Muscle layer of colon (tissue), 2 donors: ENCODE data around the gene WNT2.

Experiments
- H3K27ac ChIP-seq: one replicate; pipeline ENCODE4 v1.7.0; 2013; ENCODE audit warnings: low read depth, mild to moderate bottlenecking, low read length, moderate library complexity
- H3K27me3 ChIP-seq, 2 donors: one replicate each; pipeline ENCODE4 v1.7.0; 2013; ENCODE audit warnings: low read length in 2 of 2, mild to moderate bottlenecking in 2 of 2; ENCODE audit not compliant: insufficient read depth in 2 of 2, control insufficient read depth in 1 of 2
- H3K36me3 ChIP-seq: one replicate; pipeline ENCODE4 v1.7.0; 2013; ENCODE audit warnings: mild to moderate bottlenecking, low read length; ENCODE audit not compliant: insufficient read depth
- H3K4me1 ChIP-seq: one replicate; pipeline ENCODE4 v1.7.0; 2013; ENCODE audit warnings: mild to moderate bottlenecking, low read length; ENCODE audit not compliant: insufficient read depth
- H3K4me3 ChIP-seq, 2 donors: one replicate each; pipeline ENCODE4 v1.7.0; 2013; ENCODE audit warnings: low read length in 2 of 2, low read depth in 1 of 2, mild to moderate bottlenecking in 1 of 2, moderate library complexity in 1 of 2
- H3K9ac ChIP-seq: one replicate; pipeline ENCODE4 v1.7.0; 2013; ENCODE audit warnings: low read length
- H3K9me3 ChIP-seq: one replicate; pipeline ENCODE4 v1.7.0; 2013; ENCODE audit warnings: mild to moderate bottlenecking, low read length
- donor health status: abdominal sarcoma.
- donor health status: Adenocarcinoma of cecum.

WNT2 gene

DNA sequence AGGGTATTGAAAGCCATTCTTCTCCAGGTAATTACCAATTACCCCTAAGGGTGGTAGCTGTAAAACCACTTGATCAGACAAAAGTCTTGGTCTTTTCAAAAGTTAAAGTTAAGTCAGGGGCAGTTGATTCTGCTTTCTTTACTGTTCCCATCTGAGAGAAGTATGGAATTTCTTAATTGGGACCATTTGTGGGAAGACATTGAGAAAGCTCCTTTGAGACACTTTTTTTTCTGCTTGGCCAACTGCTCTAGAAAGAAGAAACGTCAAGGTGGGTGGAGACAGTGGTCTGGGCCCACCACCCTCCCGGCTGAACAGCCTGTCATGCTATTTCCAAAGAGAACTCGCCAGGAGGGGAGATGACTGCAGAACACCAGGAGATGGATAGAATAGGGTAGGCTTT, 45.3 kb downstream of the WNT2 start:
- H3K36me3 ChIP-seq: no peaks in the 10 kb centered on the region
- no peak overlapping the region for H3K4me3 ChIP-seq
- no peaks in the 10 kb centered on the region for H3K9me3 ChIP-seq
- no peak overlapping the region for H3K27ac ChIP-seq
- no peaks in the 10 kb centered on the region for H3K4me1 ChIP-seq
- no peaks in the 10 kb centered on the region for H3K27me3 ChIP-seq
- H3K9ac ChIP-seq: no peak overlapping the region

DNA sequence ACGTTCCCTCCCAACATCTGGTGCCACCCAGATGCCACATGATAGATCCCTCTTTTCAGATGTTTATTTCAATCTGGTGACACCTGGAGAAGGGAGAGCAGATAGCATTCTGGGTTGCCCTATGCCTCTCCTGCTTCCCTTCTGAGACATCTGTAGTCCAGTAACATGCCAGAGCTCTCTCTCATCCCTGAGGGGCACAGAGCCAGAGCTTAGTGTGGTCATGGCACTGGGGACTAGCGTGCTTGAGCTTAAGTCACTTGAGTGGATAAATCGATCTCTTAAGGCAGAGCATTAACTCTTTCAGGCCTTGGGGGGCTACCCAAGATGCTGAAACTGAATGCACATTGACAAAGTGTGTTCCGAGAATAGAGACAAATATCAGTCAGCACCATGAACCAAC, 47.9 kb downstream of the WNT2 start:
- Histone ChIP-seq H3K4me3 (no peak overlapping the region), H3K27ac (no peak overlapping the region), H3K9me3 (no peaks in the 10 kb centered on the region), H3K36me3 (no peaks in the 10 kb centered on the region), H3K9ac (no peak overlapping the region), H3K4me1 (no peaks in the 10 kb centered on the region), H3K27me3 (no peaks in the 10 kb centered on the region)

DNA sequence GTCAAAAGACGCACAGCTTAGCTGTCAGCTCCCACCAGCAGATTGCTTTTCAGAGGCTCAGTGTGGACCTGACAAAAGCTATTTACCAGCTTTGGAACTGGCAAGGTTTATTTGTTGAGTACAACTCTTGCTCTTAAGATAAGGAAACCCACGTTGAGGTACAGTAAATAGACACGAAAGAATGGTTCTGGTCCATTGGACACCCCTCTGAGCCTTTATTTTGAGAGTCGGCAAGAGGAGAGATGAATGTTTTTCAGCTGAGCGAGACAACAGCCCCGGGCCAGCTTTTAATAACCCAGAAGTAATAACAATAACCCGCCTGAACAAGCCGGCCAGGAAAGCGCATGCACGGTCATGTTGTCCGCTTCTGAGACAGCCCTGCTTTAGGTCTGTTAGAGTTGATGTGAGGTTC, 49.0 kb downstream of the WNT2 start:
- H3K36me3 ChIP-seq: no peaks in the 10 kb centered on the region
- H3K4me3 ChIP-seq: no peak overlapping the region
- H3K4me1 ChIP-seq: no peaks in the 10 kb centered on the region
- no peaks in the 10 kb centered on the region for H3K27me3 ChIP-seq
- no peak overlapping the region for H3K9ac ChIP-seq
- no peak overlapping the region for H3K27ac ChIP-seq
- no peaks in the 10 kb centered on the region for H3K9me3 ChIP-seq

DNA sequence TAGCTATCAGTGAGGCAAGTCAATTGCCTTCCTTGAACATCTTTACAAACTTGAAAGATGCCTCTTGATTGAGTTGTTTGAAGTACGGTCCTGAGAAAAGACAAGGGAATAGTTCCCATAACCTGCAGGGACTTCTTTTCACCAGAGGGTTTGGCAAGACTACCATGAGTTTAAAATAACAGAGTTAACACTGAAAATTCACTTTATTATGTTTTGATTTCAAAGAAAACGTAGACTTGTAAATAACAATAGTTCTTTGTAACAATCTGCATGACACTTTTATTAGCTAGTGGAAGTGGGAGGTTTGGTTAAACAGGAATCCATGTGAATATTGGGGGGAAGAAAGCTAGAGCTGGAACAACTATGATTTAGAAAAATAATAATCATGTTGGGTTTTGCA, 49.5 kb downstream of the WNT2 start:
- no peak overlapping the region for H3K27ac ChIP-seq

DNA sequence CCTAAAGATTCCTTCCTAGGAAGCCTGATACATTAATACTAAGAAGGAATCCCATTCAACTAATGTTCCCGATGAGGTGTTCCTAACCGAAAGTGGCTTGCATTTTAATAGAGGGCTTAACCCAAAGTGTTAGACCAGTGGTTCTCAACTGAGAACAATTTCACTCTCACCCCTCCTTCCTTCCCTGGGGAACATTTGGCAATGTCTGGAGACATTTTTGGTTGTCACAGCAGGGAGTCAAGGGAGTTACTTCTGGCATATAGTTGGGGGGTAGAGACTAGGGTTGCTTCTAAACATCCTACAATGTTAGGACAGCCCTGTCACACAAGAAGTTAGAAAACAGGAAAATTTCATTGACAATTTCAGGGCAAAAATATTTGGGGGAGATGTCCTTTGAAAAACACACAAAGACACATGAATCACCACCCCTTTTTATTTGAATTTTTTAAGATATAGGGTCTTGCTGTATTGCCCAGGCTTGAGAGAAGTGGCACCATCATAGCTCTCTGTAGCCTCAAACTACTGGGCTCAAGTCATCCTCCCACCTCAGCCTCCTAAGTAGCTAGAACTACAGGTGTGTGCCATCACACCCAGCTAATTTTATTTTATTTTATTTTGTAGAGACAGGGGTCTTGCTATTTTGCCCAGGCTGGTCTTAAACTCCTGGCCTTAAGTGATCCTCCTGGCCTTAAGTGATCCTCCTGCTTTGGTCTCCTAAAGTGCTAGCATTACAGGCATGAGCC, 50.7 kb downstream of the WNT2 start:
- H3K9ac ChIP-seq: no peak overlapping the region
- H3K27me3 ChIP-seq: no peaks in the 10 kb centered on the region
- H3K4me1 ChIP-seq: no peaks in the 10 kb centered on the region
- H3K27ac ChIP-seq: no peak overlapping the region
- no peaks in the 10 kb centered on the region for H3K9me3 ChIP-seq
- H3K4me3 ChIP-seq: no peak overlapping the region
- H3K36me3 ChIP-seq: no peaks in the 10 kb centered on the region

More for the DNA sequence above, 49.5 kb downstream of the WNT2 start:
- Histone ChIP-seq H3K9ac (no peak overlapping the region), H3K4me1 (no peaks in the 10 kb centered on the region), H3K9me3 (no peaks in the 10 kb centered on the region), H3K36me3 (no peaks in the 10 kb centered on the region), H3K27me3 (no peaks in the 10 kb centered on the region), H3K4me3 (no peak overlapping the region)

DNA sequence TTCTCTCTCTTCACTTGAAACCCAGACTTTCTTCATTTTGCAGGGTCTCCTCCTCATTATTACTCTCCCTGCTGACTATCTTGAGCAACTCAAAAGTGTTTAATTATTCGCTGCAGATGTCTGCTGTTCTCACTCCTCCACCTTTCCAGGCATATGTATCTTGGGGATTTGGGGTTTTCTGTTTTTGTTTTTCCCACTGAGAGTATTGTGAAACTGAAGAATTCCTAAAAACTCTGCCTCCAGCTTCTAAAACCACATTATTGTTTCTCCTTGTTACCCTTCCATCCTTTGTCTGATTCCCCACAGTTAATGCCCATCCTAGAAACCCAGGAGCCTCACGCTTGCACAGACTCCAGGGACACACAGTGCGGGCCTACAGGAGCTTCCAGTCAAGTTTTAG, 51.3 kb downstream of the WNT2 start:
- Histone ChIP-seq H3K9me3 (no peaks in the 10 kb centered on the region), H3K4me1 (no peaks in the 10 kb centered on the region), H3K27me3 (no peaks in the 10 kb centered on the region), H3K36me3 (no peaks in the 10 kb centered on the region), H3K4me3 (no peak overlapping the region), H3K27ac (no peak overlapping the region), H3K9ac (no peak overlapping the region)

DNA sequence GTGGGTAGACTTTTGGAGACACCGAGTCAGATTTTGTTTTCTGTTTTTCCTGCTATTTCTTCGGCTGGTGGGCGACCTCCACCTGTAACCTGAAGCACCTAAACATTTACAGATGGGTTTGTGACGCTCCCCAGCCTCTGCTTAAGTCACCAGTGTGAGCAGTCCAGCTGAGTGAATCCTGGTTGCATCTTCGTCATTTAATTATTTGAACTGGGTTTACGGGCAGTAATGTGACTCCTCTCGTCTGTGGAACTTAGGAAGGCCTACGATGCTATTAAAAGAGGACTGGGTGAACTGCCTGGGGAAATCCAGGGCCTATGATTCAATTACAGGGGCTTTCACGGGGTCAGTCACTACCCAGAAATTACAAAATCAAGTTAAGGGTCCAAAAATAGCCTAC, 52.5 kb downstream of the WNT2 start:
- H3K4me3 ChIP-seq: no peak overlapping the region
- no peak overlapping the region for H3K27ac ChIP-seq
- no peak overlapping the region for H3K9ac ChIP-seq
- H3K36me3 ChIP-seq: no peaks in the 10 kb centered on the region
- no peaks in the 10 kb centered on the region for H3K9me3 ChIP-seq
- H3K4me1 ChIP-seq: no peaks in the 10 kb centered on the region
- H3K27me3 ChIP-seq: no peaks in the 10 kb centered on the region

DNA sequence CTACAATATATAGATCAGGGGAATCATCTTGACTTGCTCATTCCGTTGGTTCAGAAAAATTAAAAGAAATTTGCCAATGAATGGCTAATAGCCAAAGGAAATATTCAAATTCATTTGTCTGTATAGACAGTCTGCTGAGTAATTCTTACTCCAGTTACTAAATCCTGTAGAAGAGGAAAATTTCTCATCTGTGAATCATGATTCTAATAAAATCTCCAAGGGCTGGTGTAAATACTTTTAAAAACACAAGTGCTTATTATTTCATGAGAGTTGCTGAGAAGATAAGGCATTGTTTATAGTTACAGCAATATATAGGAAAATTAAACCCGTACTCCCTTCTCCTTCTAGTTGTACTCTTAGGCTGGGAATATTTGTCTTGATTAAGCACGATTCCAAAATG, 53.0 kb downstream of the WNT2 start:
- Histone ChIP-seq H3K27me3 (no peaks in the 10 kb centered on the region), H3K27ac (no peak overlapping the region), H3K9ac (no peak overlapping the region), H3K36me3 (no peaks in the 10 kb centered on the region), H3K4me1 (no peaks in the 10 kb centered on the region), H3K4me3 (no peak overlapping the region), H3K9me3 (no peaks in the 10 kb centered on the region)

DNA sequence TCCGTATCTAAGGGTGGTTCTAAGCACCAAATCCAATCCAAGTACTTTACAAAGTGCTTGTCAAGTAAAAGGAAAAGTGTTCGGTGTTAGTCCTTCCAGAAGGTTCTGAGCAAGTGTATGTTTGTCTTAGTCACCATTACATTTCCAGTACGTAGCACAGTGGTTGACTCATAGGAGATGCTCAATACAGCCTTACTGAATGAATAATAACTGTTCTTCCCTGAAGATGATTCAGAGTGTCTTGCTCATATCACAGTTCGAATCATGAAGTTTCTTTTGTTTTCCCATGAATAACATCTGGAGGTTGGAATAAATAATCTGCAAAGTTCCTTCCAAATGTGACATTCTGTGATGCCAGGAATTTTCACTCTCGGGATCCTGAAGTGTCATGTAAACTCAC, 53.4 kb downstream of the WNT2 start:
- Histone ChIP-seq H3K9me3 (no peaks in the 10 kb centered on the region), H3K27ac (no peak overlapping the region), H3K4me1 (no peaks in the 10 kb centered on the region), H3K27me3 (no peaks in the 10 kb centered on the region), H3K4me3 (no peak overlapping the region), H3K9ac (no peak overlapping the region), H3K36me3 (no peaks in the 10 kb centered on the region)

DNA sequence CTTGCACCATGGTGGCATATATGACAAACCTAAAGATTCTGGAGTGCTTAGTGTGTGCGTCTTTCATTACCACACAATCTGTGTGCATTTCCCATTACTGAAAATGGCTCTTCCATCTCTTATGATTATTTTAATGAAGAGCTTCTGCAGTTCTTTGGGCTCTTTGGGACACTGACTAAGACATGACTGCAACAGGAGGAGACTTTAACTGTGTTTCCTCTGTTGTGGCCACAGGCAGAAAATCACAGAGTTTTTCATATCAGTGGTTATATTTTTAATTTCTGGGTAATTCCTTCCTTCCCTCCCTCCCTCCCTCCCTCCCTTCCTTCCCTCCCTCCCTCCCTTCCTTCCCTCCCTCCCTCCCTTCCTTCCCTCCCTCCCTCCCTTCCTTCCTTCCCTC, 58.1 kb downstream of the WNT2 start:
- no peak overlapping the region for H3K4me3 ChIP-seq
- H3K9ac ChIP-seq: no peak overlapping the region
- H3K27me3 ChIP-seq: no peaks in the 10 kb centered on the region
- H3K4me1 ChIP-seq: no peaks in the 10 kb centered on the region
- no peaks in the 10 kb centered on the region for H3K36me3 ChIP-seq
- H3K9me3 ChIP-seq: no peaks in the 10 kb centered on the region
- no peak overlapping the region for H3K27ac ChIP-seq

DNA sequence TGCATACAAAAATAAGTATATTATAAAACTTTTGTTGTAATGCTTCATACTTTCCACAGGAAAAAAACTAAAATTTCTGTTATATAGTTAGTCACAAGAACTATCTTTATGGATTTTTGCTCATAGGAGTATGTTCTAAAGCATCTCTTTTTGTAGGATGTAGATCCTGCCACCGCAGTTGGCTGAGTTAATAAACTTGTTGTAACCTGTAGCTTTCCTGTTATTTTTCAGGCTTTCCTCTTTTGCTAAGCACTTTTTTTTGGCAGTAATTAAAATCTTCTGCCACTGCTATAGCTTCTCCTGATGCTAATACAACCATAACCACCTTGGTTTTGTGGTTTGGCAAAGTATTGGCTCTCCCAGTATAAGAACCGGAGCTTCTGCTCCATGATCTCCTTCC, 60.3 kb downstream of the WNT2 start:
- H3K9ac ChIP-seq: no peak overlapping the region
- no peaks in the 10 kb centered on the region for H3K36me3 ChIP-seq
- no peak overlapping the region for H3K27ac ChIP-seq
- H3K9me3 ChIP-seq: no peaks in the 10 kb centered on the region
- H3K4me1 ChIP-seq: no peaks in the 10 kb centered on the region
- H3K4me3 ChIP-seq: no peak overlapping the region
- H3K27me3 ChIP-seq: no peaks in the 10 kb centered on the region

DNA sequence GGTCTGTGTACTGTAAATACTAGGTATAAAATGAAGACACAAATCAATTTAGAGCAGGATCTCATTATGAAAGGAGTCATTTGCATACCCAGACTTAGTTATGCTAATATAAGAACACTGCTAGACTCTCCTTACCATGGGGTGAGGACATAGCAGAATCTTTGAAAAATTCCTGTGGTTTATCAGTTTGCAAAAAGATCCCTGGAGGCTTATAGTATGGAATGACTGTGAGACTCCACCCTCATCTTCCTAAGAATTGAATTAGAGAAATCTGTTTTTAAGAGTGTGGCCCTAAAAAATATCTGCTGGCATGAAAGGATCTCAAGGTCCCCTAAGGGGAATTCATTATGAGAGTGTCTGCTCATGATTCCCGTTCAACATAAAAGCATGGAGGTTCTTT, 63.2 kb downstream of the WNT2 start:
- Histone ChIP-seq H3K36me3 (no peaks in the 10 kb centered on the region), H3K4me1 (no peaks in the 10 kb centered on the region), H3K4me3 (no peak overlapping the region), H3K27ac (no peak overlapping the region), H3K27me3 (no peaks in the 10 kb centered on the region), H3K9me3 (no peaks in the 10 kb centered on the region), H3K9ac (no peak overlapping the region)
